A549 (cell line): ENCODE data around the gene ARID5B. TPM values are rescaled to one million over a fixed set of nuclear protein-coding genes. Genes with fewer than 3 reads are reported as not detected.

ENCODE experiments used
- ATAC-seq, 2 experiments: fragments of 200-7000 bp in 1 of 2; fragments of >200 bp in 1 of 2; cut with Nextera tagmentation in 1 of 2; cut with Tn5 transposase in 1 of 2; 3 replicates each; pipeline versions ENCODE4 v1.8.0 to v1.9.1; 2018 to 2020; ENCODE audit warnings: mild to moderate bottlenecking in 1 of 2, moderate library complexity in 1 of 2
- CTCF ChIA-PET: fragments of 300-600 bp; sonication (Branson Sonifier 250); formaldehyde crosslinking; extraction: SDS; loops from one replicate; lab custom pipeline; 2021; ENCODE audit warnings: antibody characterized with exemption, inconsistent platforms; lab: Yijun Ruan, JAX
- POLR2A ChIA-PET: fragments of 350-600 bp; formaldehyde crosslinking; extraction: SDS; loops from one replicate; lab custom pipeline; 2021; ENCODE audit warnings: antibody characterized with exemption, inconsistent platforms; lab: Yijun Ruan, JAX
- DNase-seq, 2 experiments: peaks; one replicate each; pipeline versions ENCODE4 v3.0.0 to v3.0.0-alpha.2; 2011 to 2016; ENCODE audit warnings: low read depth in 1 of 2, low spot score in 1 of 2
- FAIRE-seq: peaks from 2 replicates; lab custom pipeline; 2011; peaks lifted over from hg19 to GRCh38; lab: Jason Lieb, UNC
- H3K27ac ChIP-seq, 2 experiments: fragments of >200 bp; sonication (Bioruptor Twin); formaldehyde crosslinking; 3 replicates each; pipeline ENCODE4 v1.5.1; 2016 to 2017
- H3K4me1 ChIP-seq: fragments of >200 bp; sonication (Bioruptor Twin); formaldehyde crosslinking; 3 replicates; pipeline ENCODE4 v1.6.1; 2016
- H3K4me2 ChIP-seq: fragments of >200 bp; sonication (Bioruptor Twin); formaldehyde crosslinking; 3 replicates; pipeline ENCODE4 v1.6.1; 2016
- H3K4me3 ChIP-seq: fragments of >200 bp; sonication (Bioruptor Twin); formaldehyde crosslinking; 3 replicates; pipeline ENCODE4 v1.5.1; 2016
- H3K9me3 ChIP-seq: fragments of >200 bp; sonication (Bioruptor Twin); formaldehyde crosslinking; 3 replicates; pipeline ENCODE4 v1.6.1; 2016
- BHLHE40 ChIP-seq: IDR thresholded peaks from 2 replicates; pipeline ENCODE4 v1.6.1; 2012; ENCODE audit warnings: low read depth, low read length, inconsistent platforms
- CEBPB ChIP-seq, 2 experiments: fragments of >200 bp in 1 of 2; sonication (Bioruptor Twin) in 1 of 2; formaldehyde crosslinking in 1 of 2; IDR thresholded peaks; 2 replicates each; pipeline ENCODE4 v1.6.1; 2012 to 2016
- EHF ChIP-seq: fragments of 250-450 bp; sonication (Bioruptor Pico); IDR thresholded peaks from 2 replicates; pipeline ENCODE4 v1.5.0; 2020; ENCODE audit warnings: mild to moderate bottlenecking
- EHMT2 ChIP-seq: fragments of 200-600 bp; sonication (generic); IDR thresholded peaks from 2 replicates; pipeline ENCODE4 v1.6.1; 2016; ENCODE audit warnings: antibody characterized with exemption, low read depth, mild to moderate bottlenecking, moderate library complexity
- EP300 ChIP-seq, 2 experiments: fragments of >200 bp; sonication (Bioruptor Twin); formaldehyde crosslinking; IDR thresholded peaks; 2 replicates in 1 of 2; 3 replicates in 1 of 2; pipeline ENCODE4 v1.6.1; 2016 to 2017
- FOSB ChIP-seq: fragments of 250-450 bp; sonication (Bioruptor Pico); IDR thresholded peaks from 2 replicates; pipeline ENCODE4 v1.5.0; 2020; ENCODE audit warnings: mild to moderate bottlenecking, moderate library complexity
- FOXS1 ChIP-seq: fragments of 250-450 bp; sonication (Bioruptor Pico); IDR thresholded peaks from 2 replicates; pipeline ENCODE4 v1.5.0; 2020; ENCODE audit warnings: mild to moderate bottlenecking, moderate library complexity
- GATA3 ChIP-seq: IDR thresholded peaks from 2 replicates; pipeline ENCODE4 v1.6.1; 2012; ENCODE audit warnings: borderline replicate concordance
- HOXB5 ChIP-seq: fragments of 250-450 bp; sonication (Bioruptor Pico); IDR thresholded peaks from 2 replicates; pipeline ENCODE4 v1.5.0; 2020; ENCODE audit warnings: mild to moderate bottlenecking, moderate library complexity
- KDM5A ChIP-seq: fragments of 200-600 bp; sonication (generic); IDR thresholded peaks from 2 replicates; pipeline ENCODE4 v1.6.1; 2016; ENCODE audit warnings: antibody characterized with exemption, mild to moderate bottlenecking
- MAX ChIP-seq: IDR thresholded peaks from 2 replicates; pipeline ENCODE4 v1.6.1; 2012
- MYC ChIP-seq: IDR thresholded peaks from 2 replicates; pipeline ENCODE4 v1.6.1; 2012; ENCODE audit warnings: mild to moderate bottlenecking, inconsistent platforms, low read length, improper control_type of control experiment, borderline replicate concordance
- PBX3 ChIP-seq: IDR thresholded peaks from 2 replicates; pipeline ENCODE4 v1.6.1; 2012
- PHF8 ChIP-seq: fragments of 200-600 bp; sonication (generic); IDR thresholded peaks from 2 replicates; pipeline ENCODE4 v1.6.1; 2016; ENCODE audit warnings: low read depth, mild to moderate bottlenecking, antibody characterized with exemption, moderate library complexity, borderline replicate concordance
- RARB ChIP-seq: fragments of 250-450 bp; sonication (Bioruptor Pico); IDR thresholded peaks from 2 replicates; pipeline ENCODE4 v1.8.0; 2021; ENCODE audit warnings: mild to moderate bottlenecking, moderate library complexity
- RCOR1 ChIP-seq: fragments of 150-350 bp; IDR thresholded peaks from 2 replicates; pipeline ENCODE4 v1.6.1; 2014; ENCODE audit warnings: antibody characterized with exemption, low read length, low read depth
- SMC3 ChIP-seq: fragments of >200 bp; sonication (Bioruptor Twin); formaldehyde crosslinking; IDR thresholded peaks from 3 replicates; pipeline ENCODE4 v1.6.1; 2018; ENCODE audit warnings: inconsistent platforms
- TP53 ChIP-seq: fragments of 250-450 bp; sonication (Bioruptor Pico); IDR thresholded peaks from 2 replicates; pipeline ENCODE4 v1.5.0; 2021; ENCODE audit warnings: mild to moderate bottlenecking, moderate library complexity
- ZNF302 ChIP-seq: fragments of 250-450 bp; sonication (Bioruptor Pico); IDR thresholded peaks from 2 replicates; pipeline ENCODE4 v1.9.0; 2021; ENCODE audit warnings: inconsistent platforms, mild to moderate bottlenecking, moderate library complexity
- WGBS: methylation state at CpG from one replicate; pipeline ENCODE4 v1.1.6; 2017; ENCODE audit errors: missing lambda C conversion rate; 5-methylcytosine and 5-hydroxymethylcytosine counted together
- polyA plus RNA-seq, 4 experiments: library from polyadenylated mRNA; depleted of rRNA in 3 of 4; stranded (reverse); fragments of >200 nt; fragmentation: RNase III in 1 of 4; extraction: RNeasy Plus Mini Kit Qiagen cat#74134 plus additional on column Dnase treatment in 1 of 4; gene quantifications; 2 replicates in 3 of 4; 3 replicates in 1 of 4; pipeline ENCODE4 v1.2.3, GENCODE V29; 2011 to 2017
- TF ChIP-seq, protein P1 (sequence below): fragments of 450-650 bp; IDR thresholded peaks from 2 replicates; pipeline ENCODE4 v1.6.1; 2014; ENCODE audit warnings: antibody characterized with exemption
- TF ChIP-seq, protein P2 (sequence below): IDR thresholded peaks from 2 replicates; pipeline ENCODE4 v1.6.1; 2012; ENCODE audit warnings: low read depth, borderline replicate concordance

Gene ARID5B
- polyA plus RNA-seq, 2 of the 4 experiments (the other 2 are of a cell fraction), result 0.75 to 1.6 TPM

- no peak overlapping the region for H3K4me3 ChIP-seq
- H3K4me2 ChIP-seq, result no peak overlapping the region
- DNase-seq (no peak), ATAC-seq (no peak), FAIRE-seq (no peak)
- no peaks in the 10 kb centered on the region for H3K9me3 ChIP-seq
- peak overlapping the region in 1 of 2 experiments; percentile 48; a peak in 3 of 6 replicates for H3K27ac ChIP-seq
- TF ChIP-seq PBX3 (no peak), GATA3 (no peak), EHF (CRISPR knock-in tag) (no peak), MAX (no peak)
- TF ChIP-seq, protein P1, sequence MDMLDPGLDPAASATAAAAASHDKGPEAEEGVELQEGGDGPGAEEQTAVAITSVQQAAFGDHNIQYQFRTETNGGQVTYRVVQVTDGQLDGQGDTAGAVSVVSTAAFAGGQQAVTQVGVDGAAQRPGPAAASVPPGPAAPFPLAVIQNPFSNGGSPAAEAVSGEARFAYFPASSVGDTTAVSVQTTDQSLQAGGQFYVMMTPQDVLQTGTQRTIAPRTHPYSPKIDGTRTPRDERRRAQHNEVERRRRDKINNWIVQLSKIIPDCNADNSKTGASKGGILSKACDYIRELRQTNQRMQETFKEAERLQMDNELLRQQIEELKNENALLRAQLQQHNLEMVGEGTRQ, result no peak
- 85% methylated on average over 11 of the region's 11 CpGs for WGBS
- H3K4me1 ChIP-seq, result peaks cover 26% of the 10 kb centered on the region
- CTCF ChIA-PET, result interaction anchor here (0.6 to 9.5 kb wide), 6 partner anchors 15 to 210 kb away, joined by 3 to 221 read pairs (median 6); no protein-coding TSS in a partner anchor
- POLR2A ChIA-PET, result interaction anchor here (0.5 kb wide), 1 partner anchor 11 kb away, joined by 7 read pairs; no protein-coding TSS in a partner anchor
These were observed 134.9 kb downstream of the ARID5B start for GRCh38 chr10:62036186-62037081.

DNA sequence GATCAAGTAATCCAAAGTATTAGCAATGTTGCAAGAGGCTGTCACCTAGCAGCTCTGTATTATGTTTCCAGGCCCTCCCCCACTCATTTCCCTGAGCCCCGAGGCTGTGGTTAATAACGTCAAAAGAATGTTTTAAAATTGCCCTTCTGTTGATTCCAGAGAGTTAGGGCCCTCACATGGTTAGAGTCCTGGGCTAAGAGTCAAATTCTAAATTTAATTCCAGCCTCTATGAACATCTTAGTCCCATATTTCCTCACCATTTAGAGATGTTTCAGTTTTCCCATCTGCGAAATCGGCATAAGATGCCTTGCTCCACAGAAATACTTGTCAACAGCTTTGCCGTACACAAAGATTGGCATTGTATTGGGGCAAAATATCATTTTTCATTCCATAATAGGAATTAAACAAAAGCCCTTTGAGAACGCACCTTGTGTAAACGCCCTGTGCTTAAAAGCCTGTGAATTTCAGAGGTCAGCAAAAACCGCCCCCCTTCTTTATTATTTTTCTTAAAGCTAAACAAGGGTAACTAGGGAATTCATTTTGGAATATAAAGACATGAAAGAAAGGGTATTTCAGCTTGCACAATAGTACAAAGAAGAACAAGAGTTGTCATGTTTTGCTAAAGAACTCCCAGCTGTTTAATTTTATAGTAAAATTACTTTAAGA is 135.8 kb downstream of the ARID5B start:
- H3K9me3 ChIP-seq, result no peaks in the 10 kb centered on the region
- peaks cover 26% of the 10 kb centered on the region for H3K4me1 ChIP-seq
- WGBS, result 65% methylated on average over 8 of the region's 8 CpGs
- DNase-seq (no peak), ATAC-seq (no peak), FAIRE-seq (no peak)
- ChIA-PET POLR2A (interaction anchor here (0.5 to 0.6 kb wide), 2 partner anchors 1083 to 1158 kb away, joined by 3 to 7 read pairs; no protein-coding TSS in a partner anchor), CTCF (interaction anchor here (0.6 to 9.5 kb wide), 20 partner anchors 10 to 781 kb away, joined by 3 to 221 read pairs (median 7); no protein-coding TSS in a partner anchor)
- peak overlapping the region; percentile 61 for H3K4me2 ChIP-seq
- TF ChIP-seq EP300 (IDR thresholded peaks at IDR 0.05) (no peak), ZNF302 (CRISPR knock-in tag) (no peak), RCOR1 (no peak), CEBPB (IDR thresholded peaks at IDR 0.05) (no peak), TP53 (CRISPR knock-in tag) (no peak), MYC (no peak), FOSB (CRISPR knock-in tag) (no peak), FOXS1 (CRISPR knock-in tag) (no peak), BHLHE40 (no peak), EHMT2 (no peak), RARB (no peak), HOXB5 (CRISPR knock-in tag) (no peak), SMC3 (no peak), PHF8 (no peak), KDM5A (no peak)
- TF ChIP-seq, protein P2, sequence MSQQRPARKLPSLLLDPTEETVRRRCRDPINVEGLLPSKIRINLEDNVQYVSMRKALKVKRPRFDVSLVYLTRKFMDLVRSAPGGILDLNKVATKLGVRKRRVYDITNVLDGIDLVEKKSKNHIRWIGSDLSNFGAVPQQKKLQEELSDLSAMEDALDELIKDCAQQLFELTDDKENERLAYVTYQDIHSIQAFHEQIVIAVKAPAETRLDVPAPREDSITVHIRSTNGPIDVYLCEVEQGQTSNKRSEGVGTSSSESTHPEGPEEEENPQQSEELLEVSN, result no peak
- H3K27ac ChIP-seq, result peak overlapping the region; percentile 48 to 70
- no peak overlapping the region for H3K4me3 ChIP-seq
